B cell (primary cell): ENCODE data around the gene TEX26. TPM values are rescaled to one million over a fixed set of nuclear protein-coding genes. Genes with fewer than 3 reads are reported as not detected.

Source experiments
- ATAC-seq: fragments of 200-7000 bp; cut with Tn5 transposase; one replicate; pipeline ENCODE4 v1.10.0; 2021; ENCODE audit warnings: low read depth, mild to moderate bottlenecking, moderate number of reproducible peaks, moderate library complexity
- CTCF ChIA-PET: fragments of 350-600 bp; sonication (Branson Sonifier 250); formaldehyde crosslinking; loops from one replicate; lab custom pipeline; 2021; ENCODE audit warnings: antibody characterized with exemption, inconsistent platforms; lab: Charles Lee
- POLR2A ChIA-PET: fragments of 350-600 bp; sonication (Branson Sonifier 250); formaldehyde crosslinking; loops from one replicate; lab custom pipeline; 2021; ENCODE audit warnings: antibody characterized with exemption; lab: Charles Lee
- DNase-seq: peaks from one replicate; pipeline ENCODE4 v3.0.0; 2013
- H2AFZ ChIP-seq: 2 replicates; pipeline ENCODE4 v1.6.1; 2012; ENCODE audit warnings: mild to moderate bottlenecking, low read depth, low read length; ENCODE audit not compliant: insufficient read depth, poor library complexity, severe bottlenecking
- H3K27ac ChIP-seq, 2 donors: 1 replicate in 1 of 2; 2 replicates in 1 of 2; pipeline ENCODE4 v1.5.1; 2012 to 2013; ENCODE audit warnings: low read length in 2 of 2, mild to moderate bottlenecking in 2 of 2, moderate library complexity in 1 of 2
- H3K27me3 ChIP-seq, 4 experiments: fragments of 200-600 bp in 1 of 4; sonication (generic) in 1 of 4; replicated peaks in 1 of 4; 1 replicate in 2 of 4; 2 replicates in 2 of 4; pipeline versions ENCODE4 v1.6.1 to v1.7.0; 2013 to 2016; ENCODE audit warnings: low read length in 3 of 4, mild to moderate bottlenecking in 2 of 4, mixed read lengths in 1 of 4, moderate library complexity in 1 of 4; ENCODE audit not compliant: insufficient read depth in 4 of 4, control insufficient read depth in 3 of 4; ENCODE audit errors: control extremely low read depth in 1 of 4
- H3K36me3 ChIP-seq, 2 experiments: replicated peaks in 1 of 2; 1 replicate in 1 of 2; 2 replicates in 1 of 2; pipeline versions ENCODE4 v1.6.1 to v1.7.1; 2013; ENCODE audit warnings: low read length in 1 of 2; ENCODE audit not compliant: insufficient read depth in 2 of 2, control insufficient read depth in 1 of 2; ENCODE audit errors: control extremely low read depth in 1 of 2, extremely low read depth in 1 of 2
- H3K4me1 ChIP-seq, 2 donors: fragments of 200-600 bp in 1 of 2; sonication (generic) in 1 of 2; 1 replicate in 1 of 2; 2 replicates in 1 of 2; pipeline versions ENCODE4 v1.5.1 to v1.6.1; 2013 to 2017; ENCODE audit warnings: low read length in 2 of 2; ENCODE audit not compliant: control insufficient read depth in 2 of 2, insufficient read depth in 2 of 2
- H3K4me2 ChIP-seq: replicated peaks from 2 replicates; pipeline ENCODE3; 2012; ENCODE audit warnings: mild to moderate bottlenecking, low read depth, low read length; ENCODE audit not compliant: poor library complexity, severe bottlenecking
- H3K4me3 ChIP-seq, 5 experiments: fragments of 200-600 bp in 1 of 5; sonication (generic) in 1 of 5; 1 replicate in 3 of 5; 2 replicates in 2 of 5; pipeline versions ENCODE4 v1.5.1 to v1.7.0; 2011 to 2016; ENCODE audit warnings: low read length in 4 of 5, mild to moderate bottlenecking in 4 of 5, low read depth in 2 of 5, control low read depth in 1 of 5, moderate library complexity in 1 of 5; ENCODE audit not compliant: insufficient read depth in 1 of 5; ENCODE audit errors: control extremely low read depth in 1 of 5, extremely low read depth in 1 of 5
- H3K79me2 ChIP-seq: fragments of 200-600 bp; sonication (generic); one replicate; pipeline ENCODE4 v1.6.0; 2016; ENCODE audit warnings: low read length; ENCODE audit not compliant: control insufficient read depth, insufficient read depth
- H3K9ac ChIP-seq: fragments of 200-600 bp; sonication (generic); 2 replicates; pipeline ENCODE4 v1.6.1; 2017; ENCODE audit warnings: mild to moderate bottlenecking, low read length, moderate library complexity
- H3K9me3 ChIP-seq, 3 donors: one replicate each; pipeline versions ENCODE4 v1.6.1 to v1.7.1; 2013; ENCODE audit warnings: low read length in 2 of 3; ENCODE audit not compliant: control insufficient read depth in 2 of 3, insufficient read depth in 1 of 3; ENCODE audit errors: control extremely low read depth in 1 of 3
- H4K20me1 ChIP-seq: 2 replicates; pipeline ENCODE4 v1.6.0; 2012; ENCODE audit warnings: mild to moderate bottlenecking, low read length; ENCODE audit not compliant: insufficient read depth, control insufficient read depth, poor library complexity, severe bottlenecking
- H3K27ac Mint-ChIP-seq: one replicate; pipeline ENCODE4 v1.8.0; 2021; ENCODE audit warnings: mixed read lengths
- H3K27me3 Mint-ChIP-seq: one replicate; pipeline ENCODE4 v1.8.0; 2021; ENCODE audit warnings: mixed read lengths
- H3K4me1 Mint-ChIP-seq: one replicate; pipeline ENCODE4 v1.8.0; 2021; ENCODE audit warnings: mixed read lengths
- H3K4me3 Mint-ChIP-seq: one replicate; pipeline ENCODE4 v1.8.0; 2021; ENCODE audit warnings: mixed read lengths
- H3K9me3 Mint-ChIP-seq: one replicate; pipeline ENCODE4 v1.8.0; 2022; ENCODE audit warnings: mixed read lengths; ENCODE audit not compliant: insufficient read depth
- CTCF ChIP-seq: fragments of 200-600 bp; IDR thresholded peaks from one replicate; pipeline ENCODE4 v1.8.0; 2022; ENCODE audit warnings: antibody characterized with exemption, mild to moderate bottlenecking
- EZH2 ChIP-seq: IDR thresholded peaks from 2 replicates; pipeline ENCODE4 v1.6.1; 2012; ENCODE audit warnings: borderline replicate concordance, low read depth, mild to moderate bottlenecking, moderate library complexity, low read length; ENCODE audit not compliant: insufficient read depth, poor library complexity, severe bottlenecking
- WGBS: methylation state at CpG from one replicate; pipeline ENCODE4 v1.1.5; 2013; ENCODE audit warnings: missing lambda C conversion rate; ENCODE audit not compliant: insufficient coverage; 5-methylcytosine and 5-hydroxymethylcytosine counted together
- intact Hi-C: fragments of 100-400 bp; cut with micrococcal nuclease; formaldehyde crosslinking; loops from one replicate; pipeline ENCODE4 v1.10.0; 2022
- polyA plus RNA-seq: library from polyadenylated mRNA; depleted of rRNA; stranded (reverse); fragments of >200 nt; gene quantifications from 2 replicates; pipeline ENCODE4 v1.2.3, GENCODE V29; 2012
- total RNA-seq, 2 donors: library from RNA; stranded (reverse); fragments of 120-200 nt in 1 of 2; gene quantifications; 1 replicate in 1 of 2; 2 replicates in 1 of 2; pipeline versions ENCODE4 v1.2.3 to v1.2.4, GENCODE V29; 2013 to 2022

Gene TEX26
- total and polyA plus RNA-seq, 2 donors (not counting 1 experiment from before 2014, with no cell fraction given) = not detected

- Histone ChIP-seq H2AFZ (no peak overlapping the region), H3K27me3 (peaks cover 0 to 3% (median under 1%) of the 10 kb centered on the region in 4 experiments), H3K9me3 (peaks cover 0 to 2% (median 0%) of the 10 kb centered on the region in 3 donors), H4K20me1 (no peaks in the 10 kb centered on the region), H3K79me2 (no peaks in the 10 kb centered on the region), H3K9ac (no peak overlapping the region), H3K4me3 (no peak overlapping the region), H3K4me2 (no peak overlapping the region), H3K4me1 (no peaks in the 10 kb centered on the region), H3K36me3 (no peaks in the 10 kb centered on the region), H3K27ac (no peak overlapping the region)
- intact Hi-C loops = no loop called here
- ChIA-PET POLR2A (no interaction called here), CTCF (no interaction called here)
- H3K4me1 Mint-ChIP-seq = no peaks in the 10 kb centered on the region
- peaks cover 47% of the 10 kb centered on the region for H3K27me3 Mint-ChIP-seq
- H3K9me3 Mint-ChIP-seq = no peaks in the 10 kb centered on the region
- no CpG with 5 or more reads among the region's 2 CpGs for WGBS
- ATAC-seq (no peak), DNase-seq (no peak)
- H3K4me3 Mint-ChIP-seq = no peak overlapping the region
- TF ChIP-seq CTCF = no peak
- no peak for TF ChIP-seq EZH2
- no peak overlapping the region for H3K27ac Mint-ChIP-seq
Observed at GRCh38 chr13:31022928-31023530, 90.6 kb downstream of the TEX26 start.

Other genes starting within 250 kb of the TEX26 start
- 72.3 and 87.5 TPM in 2 replicates for gene ALOX5AP, start 197.1 kb upstream of the TEX26 start, total RNA-seq
- gene ALOX5AP, start 197.1 kb upstream of the TEX26 start, polyA plus RNA-seq = 68.9 and 81.4 TPM in 2 replicates
- gene MEDAG, start 26.4 kb upstream of the TEX26 start, total RNA-seq = not detected in 2 replicates
- gene MEDAG, start 26.4 kb upstream of the TEX26 start, polyA plus RNA-seq = 0.12 TPM in 1 of 2 replicates, not detected in the other
- 52.9 and 56.4 TPM in 2 replicates for gene HSPH1, start 229.2 kb downstream of the TEX26 start, total RNA-seq
- gene HSPH1, start 229.2 kb downstream of the TEX26 start, polyA plus RNA-seq = 15.4 and 30.5 TPM in 2 replicates